Measurements from ENCODE around the gene DGKK. TPM values are rescaled to one million over a fixed set of nuclear protein-coding genes. Genes with fewer than 3 reads are reported as not detected.

DGKK gene
- total and polyA plus RNA-seq, 2 of the 13 experiments (the other 11 are each of a cell fraction or from before 2014, with no cell fraction given), result 11.0 to 24.0 TPM

- no peak overlapping the region for H2AFZ ChIP-seq (ENCODE audit: low read length)
- ATAC-seq (no peak), DNase-seq (ENCODE audit: low spot score) (no peak), FAIRE-seq (no peak)
- intact Hi-C loops (cut with micrococcal nuclease; ENCODE audit: unreplicated experiment), result no loop called here
- ChIA-PET CTCF (ENCODE audit: low intra/inter-chr PET ratio, low total read pairs) (no interaction called here), POLR2A (no interaction called here)
- no peaks in the 10 kb centered on the region for H3K9me3 ChIP-seq (ENCODE audit: low read length)
- H3K79me2 ChIP-seq (ENCODE audit: insufficient read depth, low read length), result no peaks in the 10 kb centered on the region
- H3K4me2 ChIP-seq (ENCODE audit: low read depth, low read length), result no peak overlapping the region
- no peak overlapping the region for H3K27ac ChIP-seq (ENCODE audit: extremely low read length, insufficient read depth, low read length)
- WGBS (ENCODE audit: low lambda C conversion rate), result 4% methylated on average over 2 of the region's 2 CpGs
- no peaks in the 10 kb centered on the region for H3K36me3 ChIP-seq (replicated peaks in 1 of 2; ENCODE audit: control insufficient read depth in 1 of 2, insufficient read depth in 2 of 2, low read length in 2 of 2)
- in situ Hi-C loops (cut with HindIII; ENCODE audit: extremely low pct_ligation_motif_present, low pct_unique_long_range_greater_than_20kb), result no loop called here
- BruUV-seq (replicated peaks), result no TSS peak
- H3K9ac ChIP-seq (ENCODE audit: insufficient read depth, low read depth, low read length), result no peak overlapping the region
- no peaks in the 10 kb centered on the region for H4K20me1 ChIP-seq (ENCODE audit: insufficient read depth, low read length)
- TF ChIP-seq HNRNPUL1 (IDR thresholded peaks at IDR 0.05; ENCODE audit: low read depth, low read length) (no peak), RAD51 (IDR thresholded peaks at IDR 0.05; ENCODE audit: borderline replicate concordance) (no peak), ATF7 (IDR thresholded peaks at IDR 0.05) (0 out of 2 replicates have a peak, but pooled peaks have one; percentile 10), ATF7 (CRISPR knock-in tag; IDR thresholded peaks at IDR 0.05) (no peak)
- no peaks in the 10 kb centered on the region for H3K4me1 ChIP-seq (ENCODE audit: insufficient read depth, low read length)
- H3K4me3 ChIP-seq (replicated peaks in 1 of 3; ENCODE audit: insufficient read depth in 1 of 3, low read depth in 2 of 3, low read length in 3 of 3), result no peak overlapping the region
- H3K27me3 ChIP-seq (ENCODE audit: control insufficient read depth in 1 of 2, insufficient read depth in 2 of 2, low read length in 2 of 2), result no peaks in the 10 kb centered on the region
Observed at GRCh38 chrX:50492720-50493119, 22.1 kb upstream of the DGKK start.

- TF ChIP-seq ZFP62 (CRISPR knock-in tag; IDR thresholded peaks at IDR 0.05) (no peak), MAFF (IDR thresholded peaks at IDR 0.05; ENCODE audit: low read depth, low read length) (peak; percentile 89), GRHL1 (CRISPR knock-in tag; conservative IDR thresholded peaks at IDR 0.05) (no peak), RFX3 (CRISPR knock-in tag; IDR thresholded peaks at IDR 0.05) (no peak), POLR2A (IDR thresholded peaks at IDR 0.05; ENCODE audit: insufficient read depth in 1 of 2, low read depth in 2 of 2, low read length in 2 of 2) (no peak), SP1 (IDR thresholded peaks at IDR 0.05) (no peak), SP1 (CRISPR knock-in tag; IDR thresholded peaks at IDR 0.05) (no peak), ZNF558 (CRISPR knock-in tag; IDR thresholded peaks at IDR 0.05; ENCODE audit: borderline replicate concordance) (no peak), RFX5 (IDR thresholded peaks at IDR 0.05; ENCODE audit: low read depth, low read length) (no peak), HHEX (CRISPR knock-in tag; IDR thresholded peaks at IDR 0.05) (no peak), MAFK (conservative IDR thresholded peaks at IDR 0.05 in 1 of 2, IDR thresholded peaks at IDR 0.05 in 1 of 2; ENCODE audit: low read length in 2 of 2) (peak; percentile 80 to 92)
- TF ChIP-seq, protein P1, sequence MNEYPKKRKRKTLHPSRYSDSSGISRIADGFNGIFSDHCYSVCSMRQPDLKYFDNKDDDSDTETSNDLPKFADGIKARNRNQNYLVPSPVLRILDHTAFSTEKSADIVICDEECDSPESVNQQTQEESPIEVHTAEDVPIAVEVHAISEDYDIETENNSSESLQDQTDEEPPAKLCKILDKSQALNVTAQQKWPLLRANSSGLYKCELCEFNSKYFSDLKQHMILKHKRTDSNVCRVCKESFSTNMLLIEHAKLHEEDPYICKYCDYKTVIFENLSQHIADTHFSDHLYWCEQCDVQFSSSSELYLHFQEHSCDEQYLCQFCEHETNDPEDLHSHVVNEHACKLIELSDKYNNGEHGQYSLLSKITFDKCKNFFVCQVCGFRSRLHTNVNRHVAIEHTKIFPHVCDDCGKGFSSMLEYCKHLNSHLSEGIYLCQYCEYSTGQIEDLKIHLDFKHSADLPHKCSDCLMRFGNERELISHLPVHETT (CRISPR knock-in tag; conservative IDR thresholded peaks at IDR 0.05), result no peak
- H3K9me3 ChIP-seq (ENCODE audit: low read length), result no peaks in the 10 kb centered on the region
- no peak overlapping the region for H3K9ac ChIP-seq (ENCODE audit: insufficient read depth, low read depth, low read length)
- 67% methylated on average over 1 of the region's 1 CpG for WGBS (ENCODE audit: low lambda C conversion rate)
- no peaks in the 10 kb centered on the region for H3K36me3 ChIP-seq (replicated peaks in 1 of 2; ENCODE audit: control insufficient read depth in 1 of 2, insufficient read depth in 2 of 2, low read length in 2 of 2)
- H4K20me1 ChIP-seq (ENCODE audit: insufficient read depth, low read length), result no peaks in the 10 kb centered on the region
- no peak overlapping the region for H3K4me2 ChIP-seq (ENCODE audit: low read depth, low read length)
- ATAC-seq, result no peak
- intact Hi-C loops (cut with micrococcal nuclease; ENCODE audit: unreplicated experiment) (no loop called here), in situ Hi-C loops (cut with HindIII; ENCODE audit: extremely low pct_ligation_motif_present, low pct_unique_long_range_greater_than_20kb) (no loop called here)
- no peak for DNase-seq (ENCODE audit: low spot score)
- no peak overlapping the region for H3K27ac ChIP-seq (ENCODE audit: extremely low read length, insufficient read depth, low read length)
- BruUV-seq (replicated peaks), result no TSS peak
- H3K79me2 ChIP-seq (ENCODE audit: insufficient read depth, low read length), result no peaks in the 10 kb centered on the region
- ChIA-PET POLR2A (no interaction called here), CTCF (ENCODE audit: low intra/inter-chr PET ratio, low total read pairs) (no interaction called here)
- no peak for FAIRE-seq
- no peaks in the 10 kb centered on the region for H3K27me3 ChIP-seq (ENCODE audit: control insufficient read depth in 1 of 2, insufficient read depth in 2 of 2, low read length in 2 of 2)
- no peaks in the 10 kb centered on the region for H3K4me1 ChIP-seq (ENCODE audit: insufficient read depth, low read length)
- no peak overlapping the region for H2AFZ ChIP-seq (ENCODE audit: low read length)
- H3K4me3 ChIP-seq (replicated peaks in 1 of 3; ENCODE audit: insufficient read depth in 1 of 3, low read depth in 2 of 3, low read length in 3 of 3), result no peak overlapping the region
Observed at GRCh38 chrX:50484662-50485061, 14.0 kb upstream of the DGKK start.
